ENCODE measurements around the gene DDX47.
"Not testable (repeated sequence)": the region's sequence is repeated elsewhere in the genome, so short reads cannot be mapped to it uniquely, and the experiment has no call there.

DDX47 gene

DNA sequence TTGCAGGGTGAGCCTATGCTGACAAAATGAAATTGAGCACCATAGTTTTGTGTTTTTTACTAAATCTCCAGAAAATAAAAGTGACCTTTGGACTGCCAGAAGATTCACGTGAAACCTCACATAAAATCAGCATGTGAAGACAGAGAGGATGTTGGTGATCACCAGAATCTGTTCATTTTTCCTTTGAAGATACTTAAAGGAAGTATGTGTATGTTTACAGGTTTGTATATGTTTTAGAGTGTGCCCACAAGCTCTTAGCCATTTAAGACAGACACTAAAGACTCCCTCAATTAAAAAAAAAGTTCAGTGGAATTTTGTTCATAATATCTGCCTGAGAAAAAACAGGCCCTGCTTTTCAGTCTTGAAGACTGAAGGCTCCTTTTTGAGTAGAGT lies 25.9 kb downstream of the DDX47 start:
- no peak overlapping the region for H3K4me3 ChIP-seq (ENCODE audit: low read depth, low read length)
- TF ChIP-seq CTCF (IDR thresholded peaks at IDR 0.05; ENCODE audit: borderline replicate concordance, insufficient read depth, low read depth, low read length): no peak

DNA sequence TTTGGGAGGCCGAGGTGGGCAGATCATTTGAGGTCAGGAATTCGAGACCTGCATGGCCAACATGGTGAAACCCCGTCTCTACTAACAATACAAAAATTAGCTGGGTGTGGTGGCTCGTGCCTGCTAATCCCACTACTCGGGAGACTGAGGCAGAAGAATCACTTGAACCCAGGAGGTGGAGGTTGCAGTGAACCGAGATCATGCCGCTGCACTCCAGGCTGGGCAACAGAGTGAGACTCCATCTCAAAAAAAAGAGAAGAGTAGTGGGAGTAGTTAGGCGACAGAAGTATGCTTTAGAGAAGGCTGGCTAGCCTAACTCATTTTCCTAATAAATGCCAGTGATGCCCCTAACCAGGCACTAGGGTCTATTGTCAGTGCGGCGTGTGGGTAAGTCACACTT lies 26.3 kb downstream of the DDX47 start:
- H3K4me3 ChIP-seq (ENCODE audit: low read depth, low read length): not testable (repeated sequence)

GRCh38 chr12:12839873-12840579 lies 26.9 kb downstream of the DDX47 start:
- no peak for TF ChIP-seq CTCF (IDR thresholded peaks at IDR 0.05; ENCODE audit: borderline replicate concordance, insufficient read depth, low read depth, low read length)
- no peak overlapping the region for H3K4me3 ChIP-seq (ENCODE audit: low read depth, low read length)

GRCh38 chr12:12840580-12840899 lies 27.4 kb downstream of the DDX47 start:
- TF ChIP-seq CTCF (IDR thresholded peaks at IDR 0.05; ENCODE audit: borderline replicate concordance, insufficient read depth, low read depth, low read length): no peak
- H3K4me3 ChIP-seq (ENCODE audit: low read depth, low read length): no peak overlapping the region

- H3K4me3 ChIP-seq (ENCODE audit: low read depth, low read length): not testable (repeated sequence)
Observed at GRCh38 chr12:12841428-12841827, 28.3 kb downstream of the DDX47 start.

GRCh38 chr12:12845794-12846243 lies 32.7 kb downstream of the DDX47 start:
- H3K4me3 ChIP-seq (ENCODE audit: low read depth, low read length): no peak overlapping the region
- no peak for TF ChIP-seq CTCF (IDR thresholded peaks at IDR 0.05; ENCODE audit: borderline replicate concordance, insufficient read depth, low read depth, low read length)

DNA sequence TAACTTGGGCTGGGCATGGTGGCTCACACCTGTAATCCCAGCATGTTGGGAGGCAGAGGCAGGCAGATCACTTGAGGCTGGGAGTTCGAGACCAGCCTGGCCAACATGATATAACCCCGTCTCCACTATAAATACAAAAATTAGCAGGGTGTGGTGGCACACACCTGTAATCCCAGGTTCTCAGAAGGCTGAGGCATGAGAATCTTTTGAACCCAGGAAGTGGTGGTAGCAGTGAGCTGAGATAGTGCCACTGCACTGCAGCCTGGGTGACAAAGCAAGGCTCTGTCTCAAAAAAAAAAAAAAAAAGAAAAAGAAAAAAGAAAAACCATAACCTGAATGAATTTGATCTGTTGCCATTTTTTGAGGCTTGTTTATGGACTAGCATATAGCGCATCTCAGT lies 33.6 kb downstream of the DDX47 start:
- H3K4me3 ChIP-seq (ENCODE audit: low read depth, low read length): not testable (repeated sequence)

- no peak overlapping the region for H3K4me3 ChIP-seq (ENCODE audit: low read depth, low read length)
- no peak for TF ChIP-seq CTCF (IDR thresholded peaks at IDR 0.05; ENCODE audit: borderline replicate concordance, insufficient read depth, low read depth, low read length)
Observed at GRCh38 chr12:12853435-12853834, 40.3 kb downstream of the DDX47 start.

DNA sequence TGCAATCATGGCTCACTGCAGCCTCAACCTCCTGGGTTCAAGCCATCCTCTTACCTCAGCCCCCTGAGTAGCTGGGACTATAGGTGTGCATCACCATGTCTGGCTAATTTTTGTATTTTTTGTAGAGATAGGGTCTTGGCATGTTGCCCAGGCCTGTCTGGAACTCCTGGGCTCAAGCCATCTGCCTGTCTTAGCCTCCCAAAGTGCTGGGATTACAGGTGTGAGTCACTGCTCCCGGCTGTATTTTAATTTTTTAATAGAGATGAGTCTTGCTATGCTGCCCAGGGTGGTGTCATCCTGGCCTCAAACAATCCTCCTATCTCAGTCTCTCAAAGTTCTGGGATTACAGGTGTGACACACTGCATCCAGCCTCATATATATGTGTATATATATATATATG lies 46.5 kb downstream of the DDX47 start:
- no peak for TF ChIP-seq CTCF (IDR thresholded peaks at IDR 0.05; ENCODE audit: borderline replicate concordance, insufficient read depth, low read depth, low read length)

More for the DNA sequence above, 46.5 kb downstream of the DDX47 start:
- H3K4me3 ChIP-seq (ENCODE audit: low read depth, low read length): no peak overlapping the region
